ENCODE results near the gene MRPL22.

GRCh38 chr5:154993461-154993860 lies 52.6 kb downstream of the MRPL22 start:
- TF ChIP-seq EZH2 (IDR thresholded peaks at IDR 0.05) (no peak), CTCF (IDR thresholded peaks at IDR 0.05) (no peak)

Measured in neural progenitor cell (in vitro differentiated cells).